Upper lobe of left lung (tissue), 6 donors: ENCODE measurements around the gene IL21. TPM values are rescaled to one million over a fixed set of nuclear protein-coding genes. Genes with fewer than 3 reads are reported as not detected.

ENCODE experiments used
- ATAC-seq, 2 donors: fragments of 200-7000 bp; cut with Tn5 transposase; one replicate each; pipeline ENCODE4 v1.9.1; 2022; ENCODE audit warnings: mild to moderate bottlenecking in 2 of 2, moderate library complexity in 2 of 2; ENCODE audit not compliant: low FRiP score in 2 of 2
- DNase-seq, 2 donors: peaks; one replicate each; pipeline ENCODE4 v3.0.0-alpha.2; 2019 to 2020
- H3K27ac ChIP-seq, 4 donors: fragments of 200-600 bp; sonication (generic); one replicate each; pipeline ENCODE4 v1.5.1; 2016 to 2019
- H3K27me3 ChIP-seq, 4 donors: fragments of 200-600 bp; sonication (generic); one replicate each; pipeline ENCODE4 v1.5.1; 2017 to 2019
- H3K36me3 ChIP-seq, 4 donors: fragments of 200-600 bp; sonication (generic); one replicate each; pipeline ENCODE4 v1.5.1; 2016 to 2019
- H3K4me1 ChIP-seq, 4 donors: fragments of 200-600 bp; sonication (generic); one replicate each; pipeline ENCODE4 v1.5.1; 2018 to 2019
- H3K4me3 ChIP-seq, 4 donors: fragments of 200-600 bp; sonication (generic); one replicate each; pipeline ENCODE4 v1.5.1; 2017 to 2019; ENCODE audit warnings: mild to moderate bottlenecking in 2 of 4, moderate library complexity in 1 of 4
- H3K9me3 ChIP-seq, 4 donors: fragments of 200-600 bp; sonication (generic); one replicate each; pipeline ENCODE4 v1.5.1; 2018 to 2019
- EP300 ChIP-seq, 4 donors: sonication (generic); formaldehyde crosslinking; IDR thresholded peaks; one replicate each; pipeline ENCODE4 v1.5.1; 2017; ENCODE audit warnings: antibody characterized with exemption in 4 of 4, control low read depth in 2 of 4
- POLR2A ChIP-seq, 4 donors: fragments of 450-650 bp; IDR thresholded peaks; one replicate each; pipeline ENCODE4 v1.5.1; 2016 to 2017; ENCODE audit warnings: antibody characterized with exemption in 4 of 4, mild to moderate bottlenecking in 2 of 4
- POLR2AphosphoS5 ChIP-seq, 2 donors: sonication (generic); formaldehyde crosslinking; IDR thresholded peaks; one replicate each; pipeline ENCODE4 v1.5.1; 2017; ENCODE audit warnings: antibody characterized with exemption in 2 of 2
- WGBS, 2 donors: methylation state at CpG; one replicate each; pipeline ENCODE4 v1.1.5; 2017 to 2018; 5-methylcytosine and 5-hydroxymethylcytosine counted together
- total RNA-seq, 6 donors: library from RNA; depleted of rRNA in 4 of 6; stranded (reverse); fragments of >200 nt in 4 of 6; gene quantifications; one replicate each; pipeline versions ENCODE4 v1.1.0 to v1.2.1, GENCODE V29; 2016 to 2021
- TF ChIP-seq, protein P1 (sequence below), 6 experiments: fragments of 450-650 bp in 4 of 6; fragments of 200-600 bp in 2 of 6; sonication (generic) in 2 of 6; IDR thresholded peaks; one replicate each; pipeline ENCODE4 v1.5.1; 2016 to 2019; ENCODE audit warnings: antibody characterized with exemption in 6 of 6
- donor health status: DM: no; HTN: no; CAD: no; lungs with moderate emphysema.
- donor health status: DM: no; HTN: yes; CAD: no; lungs with severe emphysema.

Gene IL21
- total RNA-seq, 6 donors from 2014 or later = not detected

DNA sequence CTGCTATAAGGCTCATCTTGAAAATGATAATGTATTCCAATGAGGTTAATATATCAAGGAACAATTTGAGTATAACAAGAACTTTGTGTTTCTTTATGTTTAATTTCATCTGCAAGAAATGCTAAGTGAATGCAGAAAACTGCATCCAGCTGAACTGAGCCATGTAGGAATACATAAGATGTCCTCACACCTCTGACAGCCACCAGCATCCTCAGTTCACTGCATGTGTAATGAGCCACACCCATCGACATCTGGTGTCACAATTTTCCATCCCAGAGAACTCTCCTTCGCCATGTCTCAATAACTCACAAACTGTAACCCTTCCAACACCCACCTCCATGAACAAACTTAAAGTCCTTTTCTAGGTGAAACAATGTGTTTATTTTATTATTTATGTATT, 3.3 kb upstream of the IL21 start:
- DNase-seq (no peak), ATAC-seq (no peak)
- Histone ChIP-seq H3K4me3 (no peak overlapping the region), H3K4me1 (no peaks in the 10 kb centered on the region), H3K36me3 (no peaks in the 10 kb centered on the region), H3K27me3 (no peaks in the 10 kb centered on the region), H3K27ac (no peak overlapping the region), H3K9me3 (no peaks in the 10 kb centered on the region)
- TF ChIP-seq POLR2A (IDR thresholded peaks at IDR 0.05) (no peak), POLR2AphosphoS5 (IDR thresholded peaks at IDR 0.05) (no peak), EP300 (IDR thresholded peaks at IDR 0.05) (no peak)
- TF ChIP-seq, protein P1, sequence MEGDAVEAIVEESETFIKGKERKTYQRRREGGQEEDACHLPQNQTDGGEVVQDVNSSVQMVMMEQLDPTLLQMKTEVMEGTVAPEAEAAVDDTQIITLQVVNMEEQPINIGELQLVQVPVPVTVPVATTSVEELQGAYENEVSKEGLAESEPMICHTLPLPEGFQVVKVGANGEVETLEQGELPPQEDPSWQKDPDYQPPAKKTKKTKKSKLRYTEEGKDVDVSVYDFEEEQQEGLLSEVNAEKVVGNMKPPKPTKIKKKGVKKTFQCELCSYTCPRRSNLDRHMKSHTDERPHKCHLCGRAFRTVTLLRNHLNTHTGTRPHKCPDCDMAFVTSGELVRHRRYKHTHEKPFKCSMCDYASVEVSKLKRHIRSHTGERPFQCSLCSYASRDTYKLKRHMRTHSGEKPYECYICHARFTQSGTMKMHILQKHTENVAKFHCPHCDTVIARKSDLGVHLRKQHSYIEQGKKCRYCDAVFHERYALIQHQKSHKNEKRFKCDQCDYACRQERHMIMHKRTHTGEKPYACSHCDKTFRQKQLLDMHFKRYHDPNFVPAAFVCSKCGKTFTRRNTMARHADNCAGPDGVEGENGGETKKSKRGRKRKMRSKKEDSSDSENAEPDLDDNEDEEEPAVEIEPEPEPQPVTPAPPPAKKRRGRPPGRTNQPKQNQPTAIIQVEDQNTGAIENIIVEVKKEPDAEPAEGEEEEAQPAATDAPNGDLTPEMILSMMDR (IDR thresholded peaks at IDR 0.05) = no peak
- 45 to 86% methylated on average over 2 of the region's 2 CpGs for WGBS, 2 donors

DNA sequence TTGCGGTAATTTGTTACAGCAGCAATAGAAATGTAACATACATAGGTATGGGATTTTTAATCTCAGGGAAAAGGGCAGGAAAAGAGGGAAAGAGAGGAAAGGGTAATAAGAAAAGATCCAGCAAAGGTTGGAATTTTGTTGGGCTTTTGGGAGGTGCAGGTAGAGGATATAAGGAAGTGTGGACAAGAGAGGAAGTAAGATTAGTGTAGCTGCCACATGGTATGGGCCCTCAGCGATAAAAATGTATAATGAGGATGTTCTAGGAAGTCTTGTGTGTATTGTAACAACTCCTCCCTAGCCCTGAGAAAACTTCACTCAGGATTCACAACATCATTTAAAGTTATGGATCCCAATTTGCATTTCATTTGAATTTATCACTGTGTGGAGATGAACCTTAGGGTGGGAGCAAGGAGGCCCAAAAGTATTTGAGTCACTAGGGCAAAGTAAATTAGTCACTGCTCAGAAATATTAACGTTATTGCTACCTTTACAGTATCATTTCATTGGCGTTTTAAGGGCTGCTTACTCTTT, 2.8 kb upstream of the IL21 start:
- DNase-seq (no peak), ATAC-seq (no peak)
- no peaks in the 10 kb centered on the region for H3K9me3 ChIP-seq
- no peaks in the 10 kb centered on the region for H3K4me1 ChIP-seq
- TF ChIP-seq POLR2A (IDR thresholded peaks at IDR 0.05) = no peak
- TF ChIP-seq, protein P1 (IDR thresholded peaks at IDR 0.05) = no peak
- no peak for TF ChIP-seq EP300 (IDR thresholded peaks at IDR 0.05)
- no peak for TF ChIP-seq POLR2AphosphoS5 (IDR thresholded peaks at IDR 0.05)
- H3K36me3 ChIP-seq = no peaks in the 10 kb centered on the region
- H3K27ac ChIP-seq = no peak overlapping the region
- no peak overlapping the region for H3K4me3 ChIP-seq
- no peaks in the 10 kb centered on the region for H3K27me3 ChIP-seq
- WGBS, 2 donors = 85 to 88% methylated on average over 4 of the region's 4 CpGs

DNA sequence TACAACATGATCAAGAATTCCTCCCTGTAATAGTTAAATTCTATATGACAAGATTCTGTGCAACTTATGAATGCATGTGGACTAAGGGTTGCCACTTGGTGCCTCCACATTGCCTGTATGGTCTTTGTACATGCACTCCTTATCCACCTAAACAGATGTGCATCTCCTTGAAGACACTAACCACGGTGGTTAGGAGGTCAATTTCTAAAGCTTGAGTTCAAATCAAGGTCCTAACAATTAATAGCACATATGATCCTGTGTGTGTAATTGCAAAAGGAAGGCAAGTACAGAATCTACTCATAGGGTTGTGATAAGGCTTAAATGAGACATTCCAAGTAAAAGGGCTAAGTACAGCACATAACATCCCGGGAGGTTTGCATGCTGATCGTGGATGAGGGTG, 1.5 kb upstream of the IL21 start:
- no peaks in the 10 kb centered on the region for H3K27me3 ChIP-seq
- peaks cover 0 to 6% (median 6%) of the 10 kb centered on the region in 4 donors for H3K4me1 ChIP-seq

DNA sequence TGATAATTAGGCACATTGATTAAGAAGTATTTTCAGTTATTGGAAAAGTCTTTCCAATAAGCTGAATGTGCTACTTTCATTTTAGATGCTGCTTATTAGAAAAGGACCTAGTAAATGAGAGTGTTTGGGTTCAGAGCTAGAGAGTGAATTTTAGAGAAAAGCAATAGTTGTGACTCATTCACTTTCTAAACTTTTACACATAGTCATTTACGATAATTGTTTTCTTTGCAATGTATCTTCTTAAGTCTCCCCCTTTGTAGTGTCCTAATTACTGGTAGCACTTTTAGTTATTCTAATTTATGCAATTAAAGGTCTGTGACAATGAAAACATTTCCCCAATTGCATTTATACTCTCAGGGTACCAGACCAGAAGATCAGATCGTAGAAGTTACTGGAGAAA, 1.3 kb downstream of the IL21 start:
- no peaks in the 10 kb centered on the region for H3K9me3 ChIP-seq
- no peaks in the 10 kb centered on the region for H3K36me3 ChIP-seq
- H3K4me1 ChIP-seq = peaks cover 0 to 9% (median 7%) of the 10 kb centered on the region in 4 donors
- H3K4me3 ChIP-seq = no peak overlapping the region
- TF ChIP-seq POLR2A (IDR thresholded peaks at IDR 0.05) = no peak
- TF ChIP-seq, protein P1 (IDR thresholded peaks at IDR 0.05) = no peak
- no peak for TF ChIP-seq EP300 (IDR thresholded peaks at IDR 0.05)
- no peak for TF ChIP-seq POLR2AphosphoS5 (IDR thresholded peaks at IDR 0.05)
- DNase-seq (no peak), ATAC-seq (no peak)
- WGBS, 2 donors = 94 to 96% methylated on average over 2 of the region's 2 CpGs
- no peak overlapping the region for H3K27ac ChIP-seq
- H3K27me3 ChIP-seq = no peaks in the 10 kb centered on the region

More for the DNA sequence above, 1.5 kb upstream of the IL21 start:
- TF ChIP-seq, protein P1 (IDR thresholded peaks at IDR 0.05) = no peak
- TF ChIP-seq POLR2A (IDR thresholded peaks at IDR 0.05) = no peak
- TF ChIP-seq EP300 (IDR thresholded peaks at IDR 0.05) = no peak
- no peak for TF ChIP-seq POLR2AphosphoS5 (IDR thresholded peaks at IDR 0.05)
- no peak for ATAC-seq
- H3K27ac ChIP-seq = no peak overlapping the region
- no peak overlapping the region for H3K4me3 ChIP-seq
- WGBS, 2 donors = 84 to 92% methylated on average over 3 of the region's 3 CpGs
- no peaks in the 10 kb centered on the region for H3K36me3 ChIP-seq
- no peaks in the 10 kb centered on the region for H3K9me3 ChIP-seq
- DNase-seq = no peak
